Measurements from ENCODE around the gene IL13.
"Not testable (repeated sequence)": the region's sequence is repeated elsewhere in the genome, so short reads cannot be mapped to it uniquely, and the experiment has no call there.

Gene IL13

GRCh38 chr5:132684922-132685720, 27.1 kb downstream of the IL13 start:
- TF ChIP-seq CTCF (IDR thresholded peaks at IDR 0.05; ENCODE audit: borderline replicate concordance, insufficient read depth, low read depth, low read length) = no peak
- H3K4me3 ChIP-seq (ENCODE audit: low read depth, low read length) = no peak overlapping the region

- H3K4me3 ChIP-seq (ENCODE audit: low read depth, low read length) = no peak overlapping the region
- TF ChIP-seq CTCF (IDR thresholded peaks at IDR 0.05; ENCODE audit: borderline replicate concordance, insufficient read depth, low read depth, low read length) = no peak
Observed at GRCh38 chr5:132686193-132686592, 28.2 kb downstream of the IL13 start.

- no peak overlapping the region for H3K4me3 ChIP-seq (ENCODE audit: low read depth, low read length)
- no peak for TF ChIP-seq CTCF (IDR thresholded peaks at IDR 0.05; ENCODE audit: borderline replicate concordance, insufficient read depth, low read depth, low read length)
Observed at GRCh38 chr5:132687995-132688394, 30.0 kb downstream of the IL13 start.

- TF ChIP-seq CTCF (IDR thresholded peaks at IDR 0.05; ENCODE audit: borderline replicate concordance, insufficient read depth, low read depth, low read length) = no peak
- no peak overlapping the region for H3K4me3 ChIP-seq (ENCODE audit: low read depth, low read length)
Observed at GRCh38 chr5:132688536-132689339, 30.8 kb downstream of the IL13 start.

- TF ChIP-seq CTCF (IDR thresholded peaks at IDR 0.05; ENCODE audit: borderline replicate concordance, insufficient read depth, low read depth, low read length) = no peak
- no peak overlapping the region for H3K4me3 ChIP-seq (ENCODE audit: low read depth, low read length)
Observed at GRCh38 chr5:132689513-132689912, 31.5 kb downstream of the IL13 start.

GRCh38 chr5:132690156-132690555, 32.2 kb downstream of the IL13 start:
- TF ChIP-seq CTCF (IDR thresholded peaks at IDR 0.05; ENCODE audit: borderline replicate concordance, insufficient read depth, low read depth, low read length) = no peak
- H3K4me3 ChIP-seq (ENCODE audit: low read depth, low read length) = no peak overlapping the region

GRCh38 chr5:132691755-132692631, 34.0 kb downstream of the IL13 start:
- H3K4me3 ChIP-seq (ENCODE audit: low read depth, low read length) = not testable (repeated sequence)
